ENCODE results near the gene ADAM12.

- TF ChIP-seq CTCF (IDR thresholded peaks at IDR 0.05; ENCODE audit: low read length) (no peak), EZH2phosphoT487 (IDR thresholded peaks at IDR 0.05; ENCODE audit: low read length) (no peak)
Observed at GRCh38 chr10:126207851-126208250, 180.4 kb downstream of the ADAM12 start.
